ENCODE measurements around the gene SLC12A2. TPM values are rescaled to one million over a fixed set of nuclear protein-coding genes. Genes with fewer than 3 reads are reported as not detected.

The SLC12A2 gene
- total RNA-seq, 3 donors from 2014 or later = 67.6 to 207 (median 151) TPM

GRCh38 chr5:128199104-128199503 is 115.5 kb downstream of the SLC12A2 start:
- intact Hi-C loops (cut with DNase I, micrococcal nuclease) = no loop called here
- H3K4me1 ChIP-seq (ENCODE audit: low read depth) = peaks cover 2% of the 10 kb centered on the region
- ATAC-seq (peak; percentile 53), DNase-seq (no peak)
- H3K9me3 ChIP-seq = no peaks in the 10 kb centered on the region
- no peak overlapping the region for H3K4me3 ChIP-seq
- no peaks in the 10 kb centered on the region for H3K36me3 ChIP-seq (ENCODE audit: low read depth)
- no peak for TF ChIP-seq CTCF (IDR thresholded peaks at IDR 0.05)

GRCh38 chr5:128199611-128200010 is 116.0 kb downstream of the SLC12A2 start:
- peaks cover 2% of the 10 kb centered on the region for H3K4me1 ChIP-seq (ENCODE audit: low read depth)
- no peak for TF ChIP-seq CTCF (IDR thresholded peaks at IDR 0.05)
- DNase-seq = no peak
- H3K36me3 ChIP-seq (ENCODE audit: low read depth) = no peaks in the 10 kb centered on the region
- no peak overlapping the region for H3K4me3 ChIP-seq
- ATAC-seq = no peak
- intact Hi-C loops (cut with DNase I, micrococcal nuclease) = loop anchor here (5.0 to 10.0 kb wide), 4 partner anchors 322 to 637 kb away; no protein-coding TSS in a partner anchor
- no peaks in the 10 kb centered on the region for H3K9me3 ChIP-seq

- H3K4me1 ChIP-seq (ENCODE audit: low read depth) = peaks cover 2% of the 10 kb centered on the region
- H3K4me3 ChIP-seq = no peak overlapping the region
- peak; percentile 80 to 96 (median 93) for DNase-seq
- H3K9me3 ChIP-seq = no peaks in the 10 kb centered on the region
- intact Hi-C loops (cut with DNase I, micrococcal nuclease) = loop anchor here (5.0 to 10.0 kb wide), 4 partner anchors 324 to 639 kb away; no protein-coding TSS in a partner anchor
- TF ChIP-seq CTCF (IDR thresholded peaks at IDR 0.05) = peak; percentile 74
- no peaks in the 10 kb centered on the region for H3K36me3 ChIP-seq (ENCODE audit: low read depth)
- ATAC-seq = peak; percentile 90
These were observed 117.7 kb downstream of the SLC12A2 start for GRCh38 chr5:128201065-128201926.

GRCh38 chr5:128202320-128202719 is 118.8 kb downstream of the SLC12A2 start:
- no peak for DNase-seq
- Histone ChIP-seq H3K36me3 (ENCODE audit: low read depth) (no peaks in the 10 kb centered on the region), H3K4me1 (ENCODE audit: low read depth) (peaks cover 2% of the 10 kb centered on the region), H3K4me3 (no peak overlapping the region), H3K9me3 (no peaks in the 10 kb centered on the region)
- TF ChIP-seq CTCF (IDR thresholded peaks at IDR 0.05) = no peak
- ATAC-seq = peak; percentile 27
- intact Hi-C loops (cut with DNase I, micrococcal nuclease) = loop anchor here (5.0 to 10.0 kb wide), 4 partner anchors 325 to 640 kb away; no protein-coding TSS in a partner anchor

GRCh38 chr5:128208436-128208835 is 124.9 kb downstream of the SLC12A2 start:
- DNase-seq (no peak), ATAC-seq (peak; percentile 14)
- Histone ChIP-seq H3K4me3 (no peak overlapping the region), H3K4me1 (ENCODE audit: low read depth) (no peaks in the 10 kb centered on the region), H3K9me3 (no peaks in the 10 kb centered on the region), H3K36me3 (ENCODE audit: low read depth) (no peaks in the 10 kb centered on the region)
- TF ChIP-seq CTCF (IDR thresholded peaks at IDR 0.05) = no peak
- intact Hi-C loops (cut with DNase I, micrococcal nuclease) = loop anchor here in 1 of 2 donors (10.0 kb wide), 1 partner anchor 464 kb away; no protein-coding TSS in a partner anchor
